ENCODE measurements around the gene RSU1.
"Not testable (repeated sequence)": the region's sequence is repeated elsewhere in the genome, so short reads cannot be mapped to it uniquely, and the experiment has no call there.

RSU1 gene

DNA sequence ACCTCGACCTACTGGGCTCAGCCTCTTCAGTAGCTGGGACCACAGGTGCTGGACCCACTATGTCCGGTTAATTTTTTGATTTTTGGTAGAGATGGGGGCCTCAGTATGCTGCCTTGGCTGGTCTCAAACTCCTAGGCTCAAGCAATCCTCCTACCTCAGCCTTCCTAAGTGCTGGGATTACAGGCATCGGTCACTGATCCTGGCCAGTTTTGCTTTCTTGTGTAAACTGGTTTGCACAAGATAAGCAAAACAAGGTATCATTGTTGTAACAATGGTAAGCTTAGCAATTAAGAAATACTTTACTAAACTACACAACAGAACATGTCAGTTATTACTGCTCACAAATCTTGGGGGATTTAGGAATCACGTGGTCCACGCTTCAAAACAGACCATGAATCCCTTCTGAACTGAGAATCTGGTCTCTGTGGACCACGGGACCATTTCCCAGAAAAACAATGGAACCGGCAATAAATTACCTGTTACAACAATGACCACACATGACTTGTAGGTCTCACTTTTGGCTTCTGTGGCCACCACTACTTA is 36.8 kb downstream of the RSU1 start:
- no peak for DNase-seq (ENCODE audit: low spot score)

DNA sequence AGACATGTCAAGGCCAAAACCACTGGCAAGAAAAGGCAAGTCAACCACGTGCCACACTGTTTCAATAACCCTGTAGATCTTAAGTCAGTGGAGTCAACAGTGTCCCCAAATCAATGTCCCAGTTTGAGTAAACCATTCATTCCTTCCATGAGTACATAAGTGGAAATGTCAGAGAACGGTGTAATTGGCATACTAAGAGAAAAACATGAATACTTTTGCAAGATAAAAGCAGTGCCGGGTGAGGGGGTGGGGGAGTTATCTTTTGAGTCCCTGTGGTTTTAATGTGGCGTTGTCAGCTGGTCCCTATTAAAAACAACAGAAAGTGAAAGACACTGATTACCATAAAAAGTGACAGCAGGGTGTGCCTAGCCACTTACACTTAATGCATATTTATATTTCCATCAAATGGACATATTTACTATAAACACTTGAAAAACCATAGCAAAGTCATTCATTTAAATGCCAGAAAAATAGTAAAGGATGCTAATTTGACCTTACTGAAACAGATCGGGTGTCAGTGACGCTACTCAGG is 37.8 kb downstream of the RSU1 start:
- DNase-seq (ENCODE audit: low spot score), result no peak

DNA sequence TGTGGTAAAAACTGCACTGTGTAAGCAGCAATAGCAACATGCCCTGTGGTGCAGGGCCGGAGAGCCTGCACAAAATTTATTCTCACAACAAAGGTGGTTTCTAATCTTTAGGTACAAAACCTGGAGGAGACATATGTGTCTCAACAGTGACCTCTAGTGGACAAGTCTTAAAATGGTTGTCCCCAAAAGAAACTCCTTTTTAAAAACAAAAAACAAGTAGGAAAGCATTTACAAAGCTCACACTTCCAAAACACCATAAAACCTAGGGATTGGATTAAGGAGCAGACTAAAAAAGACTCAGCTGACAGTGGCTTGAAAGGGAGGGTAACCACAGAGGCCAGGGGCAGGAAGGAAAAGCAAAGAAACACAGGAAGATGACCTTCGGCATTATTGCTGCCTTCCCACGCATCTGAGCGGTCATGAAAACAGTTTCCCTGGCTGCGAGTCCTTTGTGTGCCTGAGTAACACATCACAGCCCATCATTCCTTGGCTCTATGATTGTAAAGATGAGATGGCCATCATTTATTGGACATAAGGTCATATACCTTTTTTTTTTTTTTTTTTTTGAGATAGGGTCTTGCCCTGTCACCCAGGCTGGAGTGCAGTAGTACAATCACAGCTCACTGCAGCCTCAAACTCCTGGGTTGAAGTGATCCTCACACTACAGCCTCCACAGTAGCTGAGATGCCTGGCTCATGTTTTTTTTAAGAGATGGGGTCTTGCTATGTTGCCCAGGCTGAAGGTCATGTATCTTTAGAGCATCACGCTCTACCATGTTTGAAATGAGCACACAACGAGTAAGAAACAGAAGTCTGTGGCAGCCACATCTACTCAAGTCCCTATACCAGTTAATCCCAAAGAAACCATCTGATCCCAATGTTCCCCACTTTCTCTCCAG is 39.5 kb downstream of the RSU1 start:
- peak; percentile 68 for DNase-seq (ENCODE audit: low spot score)

DNA sequence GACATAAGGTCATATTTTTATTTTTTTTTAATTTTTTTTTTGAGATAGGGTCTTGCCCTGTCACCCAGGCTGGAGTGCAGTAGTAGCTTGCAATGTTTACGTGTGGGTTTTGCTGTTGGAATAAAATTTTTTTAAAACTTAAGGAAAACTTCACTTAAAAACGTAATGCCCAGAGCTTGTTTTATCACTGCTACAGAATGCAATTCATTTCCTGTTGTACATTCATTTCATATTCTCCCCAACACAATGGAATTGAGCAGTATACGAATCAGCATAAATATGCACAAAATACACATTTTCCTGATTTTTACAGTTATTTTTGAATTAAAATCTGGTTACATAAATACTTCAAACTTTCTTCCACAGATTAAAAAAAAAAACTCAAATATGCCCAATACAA is 40.3 kb downstream of the RSU1 start:
- DNase-seq (ENCODE audit: low spot score), result no peak

DNA sequence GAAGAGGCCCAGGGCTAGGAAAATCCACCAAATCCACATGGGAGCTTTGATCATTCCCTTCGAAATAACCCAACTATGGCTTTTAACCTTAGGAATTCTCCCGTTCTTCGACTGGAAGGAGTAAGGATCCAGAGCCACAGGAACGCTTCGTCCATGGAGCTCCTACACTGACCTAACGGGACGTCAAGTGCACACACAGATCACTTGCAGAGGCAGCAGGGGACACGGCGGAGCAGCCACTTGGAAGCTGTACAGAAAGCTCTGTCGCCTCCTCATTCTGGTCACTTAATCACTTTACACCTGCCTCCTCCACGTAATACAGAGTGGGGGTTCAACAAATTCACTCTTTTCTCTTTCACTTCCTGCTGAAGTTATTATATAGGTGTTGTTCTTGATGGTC is 43.9 kb downstream of the RSU1 start:
- DNase-seq (ENCODE audit: low spot score), result no peak

DNA sequence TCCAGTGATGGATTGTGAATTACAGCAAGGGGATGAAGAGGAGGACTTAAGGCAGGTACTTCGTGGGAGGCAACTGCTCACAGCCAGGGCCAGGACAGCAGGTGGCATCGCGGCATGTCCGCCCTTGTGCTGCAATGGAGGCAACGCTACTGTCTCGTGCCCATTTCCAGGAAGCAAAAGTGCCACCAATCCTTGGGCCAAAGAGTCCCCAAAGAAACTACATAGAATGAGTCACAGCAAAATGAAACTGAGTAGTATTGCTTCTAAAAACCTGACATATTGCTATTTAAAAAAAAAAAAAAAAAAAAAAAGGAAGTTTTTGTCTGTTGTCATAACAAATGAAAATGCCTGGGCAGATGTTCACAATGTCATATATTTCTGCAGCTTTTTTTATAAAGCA is 46.6 kb downstream of the RSU1 start:
- DNase-seq (ENCODE audit: low spot score), result no peak

DNA sequence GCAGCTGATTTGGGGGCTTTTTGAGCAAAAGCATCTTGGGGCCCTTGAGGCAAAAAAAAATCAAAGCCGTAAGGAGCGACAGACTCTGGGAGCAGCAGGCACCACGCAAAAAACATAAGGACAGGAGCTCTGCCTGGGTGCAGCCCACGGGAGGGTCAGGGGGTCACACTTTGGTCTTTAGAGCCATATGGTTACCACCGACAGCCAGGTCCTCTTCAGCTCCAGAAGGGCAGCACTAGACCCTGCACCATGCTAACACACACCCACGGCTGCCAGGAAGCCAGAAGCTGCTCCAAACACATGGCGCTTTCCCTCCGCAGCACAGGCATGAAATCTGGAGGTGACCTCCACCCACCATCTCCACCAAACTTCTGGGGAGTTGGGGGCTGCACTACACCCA is 47.1 kb downstream of the RSU1 start:
- DNase-seq (ENCODE audit: low spot score), result no peak

DNA sequence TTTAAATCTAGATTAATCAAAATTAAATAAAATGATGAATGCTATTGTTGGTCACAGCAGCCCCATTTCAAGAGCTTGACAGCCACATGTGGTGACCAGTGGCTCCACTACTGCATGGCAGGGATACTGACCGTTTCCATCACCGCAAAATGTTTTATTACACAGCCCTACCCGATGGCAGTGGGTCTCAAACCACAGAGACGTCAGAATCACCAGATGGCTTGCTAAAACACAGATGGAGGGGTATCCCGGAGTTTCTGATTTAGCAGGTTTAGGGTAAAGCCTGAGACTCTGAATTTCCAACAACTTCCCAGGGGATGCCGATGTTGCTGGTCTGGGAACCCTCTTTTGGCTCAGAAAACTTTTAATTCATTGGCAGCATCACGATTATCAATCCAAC is 47.9 kb downstream of the RSU1 start:
- DNase-seq (ENCODE audit: low spot score), result no peak

DNA sequence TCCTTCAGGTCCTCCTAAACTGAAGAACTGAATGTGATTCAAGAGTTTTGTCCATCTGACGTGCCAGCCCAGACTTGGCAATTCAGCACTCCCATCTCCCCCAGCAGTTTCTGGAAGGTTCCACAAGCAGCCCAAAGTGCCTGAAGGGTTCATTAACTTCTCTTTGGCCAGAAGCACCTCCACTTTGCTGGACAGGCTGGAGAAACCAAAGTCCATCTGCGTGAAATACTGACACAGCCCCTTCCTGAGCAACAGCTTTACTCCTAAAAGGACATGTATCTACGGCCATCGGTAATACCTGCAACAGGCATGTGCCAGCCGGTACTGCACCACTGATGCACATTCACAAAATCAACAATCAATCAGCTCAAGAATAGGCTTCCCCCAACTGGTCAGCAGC is 48.5 kb downstream of the RSU1 start:
- DNase-seq (ENCODE audit: low spot score), result no peak

DNA sequence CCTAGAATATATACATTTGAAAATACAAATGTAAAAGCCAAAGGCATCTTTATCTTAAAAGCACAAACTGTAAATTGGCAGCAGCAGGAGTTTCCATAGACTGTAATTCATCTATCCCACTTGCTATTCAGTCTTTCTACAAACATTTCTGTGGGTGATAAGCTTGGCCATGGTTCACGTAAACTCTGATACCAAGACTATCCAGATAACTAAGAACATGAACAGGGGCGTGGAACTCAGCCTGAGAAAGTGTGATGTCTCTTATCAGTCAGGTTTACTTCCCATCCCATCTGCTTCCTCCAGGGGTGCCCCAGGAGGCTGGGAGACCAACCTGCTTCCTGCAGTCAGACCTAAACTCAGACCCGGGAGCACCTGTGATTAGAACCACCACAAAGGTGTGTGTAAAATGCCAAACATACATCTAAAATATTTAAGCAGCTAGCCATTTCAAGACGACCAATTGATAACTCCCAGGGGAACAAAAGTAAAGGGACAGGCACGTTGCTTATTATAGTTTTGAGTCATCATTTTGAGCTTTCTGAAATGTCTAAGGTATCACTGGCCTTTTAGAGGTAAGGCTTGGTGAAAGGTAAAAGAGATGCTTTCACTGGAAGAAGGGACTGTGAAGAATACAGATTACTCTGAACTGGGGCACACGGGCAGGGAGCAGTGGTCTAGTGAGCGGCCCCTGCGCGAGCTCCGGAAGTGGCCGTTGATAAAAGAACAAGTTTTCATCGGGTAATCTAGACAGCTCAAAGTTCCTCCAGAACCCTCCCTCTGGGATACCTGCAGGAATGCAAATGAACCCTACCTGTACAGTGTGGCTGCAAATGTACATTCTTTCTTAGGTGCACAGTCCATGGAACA is 51.5 kb downstream of the RSU1 start:
- no peak for DNase-seq (ENCODE audit: low spot score)

DNA sequence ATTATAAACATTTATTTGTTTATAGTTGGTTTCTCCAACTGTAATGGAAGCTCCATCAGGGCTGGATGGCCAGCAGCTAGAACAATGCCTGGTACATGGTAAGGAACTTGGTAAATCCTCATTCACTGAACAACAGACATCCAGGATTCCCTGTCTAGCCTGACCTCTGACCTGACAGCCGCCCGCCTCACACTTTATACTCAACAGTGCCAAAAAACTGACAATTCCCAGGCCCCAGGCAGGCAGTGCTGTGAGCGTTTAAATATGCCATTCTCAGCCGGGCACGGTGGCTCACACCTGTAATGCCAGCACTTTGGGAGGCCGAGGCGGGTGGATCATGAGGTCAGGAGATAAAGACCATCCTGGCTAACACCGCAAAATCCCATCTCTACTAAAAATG is 55.9 kb downstream of the RSU1 start:
- DNase-seq (ENCODE audit: low spot score), result no peak

DNA sequence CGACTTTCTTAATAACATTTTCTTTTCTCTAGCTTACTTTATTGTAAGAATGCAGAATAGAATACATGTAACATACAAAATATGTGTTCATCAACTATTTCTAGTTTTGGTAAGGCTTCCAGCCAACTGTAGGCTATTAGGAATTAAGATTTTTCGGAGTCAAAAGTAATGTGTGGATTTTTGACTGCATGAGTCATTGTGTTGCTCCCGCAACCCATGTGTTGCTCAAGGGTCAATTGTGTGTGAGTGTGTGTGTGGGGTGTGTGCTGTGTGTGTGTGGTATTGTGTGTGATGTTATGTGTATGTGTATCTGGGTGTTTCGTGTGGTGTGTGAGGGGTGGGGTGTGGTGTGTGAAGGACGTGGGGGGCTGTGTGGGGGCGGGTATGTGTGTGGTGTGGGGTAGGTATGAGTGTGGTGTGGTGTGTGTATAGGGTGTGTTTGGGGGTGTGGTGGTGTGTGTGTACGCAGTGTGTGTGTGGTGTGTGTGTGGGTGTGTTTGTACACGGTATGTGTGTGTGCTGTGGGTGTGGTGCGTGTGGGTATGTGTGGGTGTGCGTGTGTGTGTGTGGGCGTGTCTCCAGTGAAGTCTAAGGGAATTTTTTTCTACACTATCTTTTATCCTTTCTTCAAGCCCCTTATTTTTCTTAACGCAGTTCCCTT is 60.5 kb downstream of the RSU1 start:
- no peak for DNase-seq (ENCODE audit: low spot score)

DNA sequence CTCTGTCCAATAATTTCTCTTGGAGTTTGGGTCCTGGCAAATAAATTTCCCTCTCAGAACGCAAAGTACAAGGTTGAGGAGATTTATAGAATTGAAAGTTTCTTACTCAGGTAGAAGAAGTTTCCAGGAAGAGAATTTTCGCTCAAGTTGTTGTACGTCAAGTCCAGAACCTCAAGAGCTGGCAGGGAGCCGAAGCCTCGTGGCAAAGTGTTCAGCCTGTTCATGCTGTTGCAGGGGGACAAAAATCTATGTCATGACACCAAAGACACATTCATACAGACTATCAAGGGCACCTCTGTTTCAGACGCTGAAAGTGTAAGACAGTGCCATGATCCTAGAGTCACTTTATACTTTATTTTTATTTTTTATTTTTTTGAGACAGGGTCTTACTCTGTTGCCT is 62.5 kb downstream of the RSU1 start:
- no peak for DNase-seq (ENCODE audit: low spot score)

DNA sequence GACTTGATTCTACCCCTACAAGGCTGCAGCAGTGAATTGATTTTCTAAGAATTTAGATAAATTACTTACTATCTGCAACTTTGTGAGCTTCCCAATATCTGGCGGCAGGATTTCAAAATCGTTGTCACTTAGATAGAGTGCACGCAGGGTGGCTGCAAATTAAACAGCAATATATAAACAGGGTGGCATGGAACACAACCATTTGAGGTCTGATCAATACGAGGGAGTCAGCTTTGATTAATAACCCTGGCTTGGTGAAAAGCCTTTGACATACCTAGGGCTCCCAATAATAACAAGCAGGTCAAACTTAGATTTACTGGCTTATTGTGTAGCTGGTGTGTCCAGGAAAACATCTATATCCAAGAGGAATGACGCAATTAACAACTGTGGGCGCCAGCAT is 64.4 kb downstream of the RSU1 start:
- DNase-seq (ENCODE audit: low spot score), result not testable (repeated sequence)

DNA sequence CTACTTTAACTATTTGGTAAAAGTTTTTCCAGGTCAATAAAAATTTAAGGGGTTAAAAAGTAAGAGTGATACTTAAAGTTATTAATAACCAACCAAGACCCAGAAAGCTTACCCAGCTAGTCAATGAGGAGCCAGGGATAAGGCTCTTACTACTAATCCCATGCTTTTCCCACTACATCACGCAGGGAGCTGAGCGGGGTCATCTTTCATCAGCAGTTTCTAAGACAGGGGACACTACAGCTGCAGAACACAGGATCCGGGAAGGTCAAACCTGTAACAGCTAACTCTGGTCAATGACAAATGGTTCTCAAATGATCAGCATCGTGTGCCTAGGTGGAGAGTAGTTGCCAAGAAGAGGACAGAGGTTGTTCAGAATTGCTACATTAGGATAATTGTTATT is 65.1 kb downstream of the RSU1 start:
- DNase-seq (ENCODE audit: low spot score), result no peak

DNA sequence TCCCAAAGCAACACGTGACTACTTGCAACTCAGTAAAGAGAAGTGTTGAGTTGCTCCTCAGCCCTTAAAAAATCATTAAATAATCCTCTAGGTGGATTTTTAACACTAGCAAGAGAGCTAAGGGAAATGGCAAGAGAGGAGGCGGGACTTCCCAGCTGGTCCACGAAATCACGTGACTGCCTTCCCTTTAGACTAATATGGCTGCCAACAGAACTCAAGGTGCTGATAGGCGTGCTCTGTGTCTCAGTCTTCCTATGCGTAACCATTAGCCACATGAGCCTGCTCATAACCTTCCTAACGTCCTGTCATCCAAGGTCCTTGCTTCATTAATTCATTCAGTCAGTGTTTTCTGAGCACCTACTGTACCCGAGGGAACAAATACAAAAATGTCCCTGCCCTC is 66.0 kb downstream of the RSU1 start:
- no peak for DNase-seq (ENCODE audit: low spot score)

DNA sequence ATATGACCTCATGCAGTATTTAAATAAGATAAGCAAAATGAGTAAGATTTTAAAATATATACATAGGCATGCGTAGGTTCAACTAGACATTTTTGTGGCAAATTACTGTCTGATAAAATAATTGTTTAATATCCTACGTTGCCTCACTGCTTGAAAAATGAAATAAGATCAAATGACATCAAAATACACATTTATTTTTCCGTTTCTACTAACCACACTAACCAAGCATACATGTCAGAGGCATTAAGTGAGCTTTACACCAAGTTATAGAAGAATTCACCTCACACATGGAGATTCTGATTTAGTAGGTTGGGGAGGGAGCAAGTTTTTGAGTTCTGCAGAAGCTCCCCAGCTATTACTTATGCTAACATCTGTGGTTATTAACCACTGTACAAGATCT is 66.8 kb downstream of the RSU1 start:
- no peak for DNase-seq (ENCODE audit: low spot score)

DNA sequence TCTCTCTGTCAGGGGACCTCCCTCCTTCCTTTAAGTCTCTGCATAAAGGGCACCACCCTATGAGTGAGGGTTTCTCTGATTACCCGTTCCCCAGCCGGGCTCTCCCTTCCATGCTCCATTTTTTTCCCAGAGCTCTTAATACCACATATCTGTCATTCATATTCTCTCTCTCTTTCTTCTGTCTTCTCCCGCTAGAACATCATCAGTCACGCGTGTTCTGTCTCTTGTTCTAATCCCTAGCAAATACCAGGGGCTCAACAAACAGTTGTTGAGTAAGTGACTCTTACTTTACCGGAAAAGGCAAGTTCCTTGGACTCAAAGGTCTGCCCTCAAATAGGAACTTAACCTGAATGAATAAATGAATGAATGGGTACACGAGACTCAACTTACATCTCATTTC is 68.5 kb downstream of the RSU1 start:
- DNase-seq (ENCODE audit: low spot score), result no peak

DNA sequence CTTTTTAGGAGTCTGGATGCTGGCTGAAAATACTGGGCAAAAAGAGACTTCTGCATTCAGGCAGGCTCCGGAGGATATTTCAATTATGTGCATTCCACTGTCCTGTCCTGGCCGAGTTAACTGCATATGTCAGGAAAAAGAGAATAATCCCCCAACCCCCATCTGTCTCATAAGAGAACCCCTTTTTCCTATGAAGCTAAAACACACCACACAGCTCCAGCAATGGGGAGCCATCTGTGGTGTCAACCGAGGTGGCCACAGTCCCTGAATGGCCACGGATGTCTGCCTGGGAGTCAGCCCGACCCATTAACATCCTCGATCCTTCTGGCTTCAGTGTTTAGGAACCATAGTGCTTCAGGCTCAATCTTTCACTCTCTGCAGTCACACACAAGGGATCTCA is 70.4 kb downstream of the RSU1 start:
- no peak for DNase-seq (ENCODE audit: low spot score)

DNA sequence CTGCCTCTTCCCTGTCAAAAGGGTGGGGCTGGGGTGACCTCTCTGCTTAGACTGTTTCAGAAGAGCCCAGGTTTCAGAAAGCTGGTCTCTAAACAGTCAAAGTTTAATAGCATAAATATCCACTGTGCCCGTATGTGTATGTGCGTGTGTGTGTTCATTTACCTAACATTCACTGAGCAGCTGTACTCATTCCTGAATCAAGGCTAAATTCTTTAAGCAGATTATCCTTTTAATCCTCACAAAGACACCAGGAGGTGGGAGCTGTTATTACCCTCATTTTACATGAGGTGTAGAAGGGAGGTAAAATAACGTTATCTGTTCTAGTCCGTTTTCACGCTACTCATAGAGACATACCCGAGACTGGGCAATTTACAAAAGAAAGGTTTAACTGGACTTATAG is 72.2 kb downstream of the RSU1 start:
- no peak for DNase-seq (ENCODE audit: low spot score)

DNA sequence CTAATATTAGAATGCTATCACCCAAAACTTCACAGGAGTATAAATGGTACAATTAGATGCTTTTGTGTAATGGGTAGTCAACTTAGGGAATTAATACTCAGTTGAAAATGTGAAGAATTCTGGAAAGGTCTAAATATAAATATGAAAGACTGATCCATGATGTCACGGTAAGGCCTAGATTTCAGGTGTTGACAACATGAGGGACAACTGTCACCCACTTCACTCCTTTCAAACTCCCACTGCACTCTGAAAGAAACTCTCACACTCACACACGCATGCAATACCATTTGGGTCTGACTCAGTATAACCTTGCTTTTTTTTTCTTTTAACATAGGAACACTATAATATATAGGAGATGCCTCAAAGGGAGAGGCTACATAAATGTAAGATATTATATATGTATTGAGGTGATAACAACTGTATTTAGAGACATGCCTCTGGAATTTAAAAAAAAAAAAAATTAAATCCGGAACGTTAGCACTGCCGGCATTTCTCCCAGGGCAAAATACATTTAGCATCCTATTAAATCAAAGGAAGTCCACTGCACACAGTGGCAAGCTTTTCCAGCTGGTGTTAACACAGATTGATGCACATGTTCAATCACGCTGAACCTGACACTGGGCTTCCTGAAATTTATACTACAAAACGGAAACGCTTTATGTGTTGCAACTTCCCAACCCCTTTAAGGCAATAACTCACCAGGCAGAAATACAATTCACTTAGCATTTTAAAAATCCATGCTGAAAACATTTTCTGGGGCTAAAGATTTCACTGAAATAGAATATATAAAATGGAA is 74.9 kb downstream of the RSU1 start:
- no peak for DNase-seq (ENCODE audit: low spot score)

All from HuH-7 (cell line).